Heart right ventricle (tissue), 16 donors: ENCODE results near the gene CHKA. TPM values are rescaled to one million over a fixed set of nuclear protein-coding genes. Genes with fewer than 3 reads are reported as not detected.

Experiments used
- ATAC-seq, 8 donors: fragments of 200-7000 bp; cut with Tn5 transposase; one replicate each; pipeline ENCODE4 v1.9.1; 2020; ENCODE audit warnings: mild to moderate bottlenecking in 8 of 8, moderate library complexity in 8 of 8, moderate number of reproducible peaks in 1 of 8
- DNase-seq, 2 donors: peaks; one replicate each; pipeline ENCODE4 v3.0.0-alpha.2; 2020
- H3K27ac ChIP-seq, 10 donors: fragments of 200-600 bp; sonication (generic) in 2 of 10; one replicate each; pipeline versions ENCODE4 v1.5.0 to v1.8.0; 2020 to 2022; ENCODE audit warnings: mild to moderate bottlenecking in 3 of 10
- H3K27me3 ChIP-seq, 7 donors: fragments of 200-600 bp; one replicate each; pipeline ENCODE4 v1.8.0; 2021 to 2022; ENCODE audit warnings: mild to moderate bottlenecking in 2 of 7
- H3K36me3 ChIP-seq, 9 donors: fragments of 200-600 bp; sonication (generic) in 1 of 9; one replicate each; pipeline versions ENCODE4 v1.5.0 to v1.8.0; 2020 to 2022; ENCODE audit warnings: mild to moderate bottlenecking in 2 of 9
- H3K4me1 ChIP-seq, 9 donors: fragments of 200-600 bp; sonication (generic) in 1 of 9; one replicate each; pipeline versions ENCODE4 v1.5.0 to v1.8.0; 2020 to 2022; ENCODE audit warnings: mild to moderate bottlenecking in 4 of 9
- H3K4me3 ChIP-seq, 10 donors: fragments of 200-600 bp; sonication (generic) in 2 of 10; one replicate each; pipeline versions ENCODE4 v1.5.0 to v1.8.0; 2020 to 2022; ENCODE audit warnings: mild to moderate bottlenecking in 7 of 10, moderate library complexity in 2 of 10
- H3K9me3 ChIP-seq, 11 donors: fragments of 200-600 bp in 10 of 11; sonication (generic) in 2 of 11; one replicate each; pipeline versions ENCODE4 v1.5.0 to v1.8.0; 2013 to 2022; ENCODE audit warnings: mild to moderate bottlenecking in 2 of 11, control low read depth in 1 of 11, moderate library complexity in 1 of 11
- WGBS, 2 donors: extraction: QIAGEN DNeasy Blood & Tissue Kit; methylation state at CpG; one replicate each; pipeline ENCODE4 v1.1.7; 2013; ENCODE audit warnings: inconsistent platforms in 1 of 2; 5-methylcytosine and 5-hydroxymethylcytosine counted together
- intact Hi-C, 10 donors: fragments of 100-400 bp; cut with DNase I; formaldehyde crosslinking; loops; one replicate each; pipeline versions ENCODE4 v1.11.1 to v1.14.2; 2022
- polyA plus RNA-seq, 2 donors: library from polyadenylated mRNA; stranded (reverse); fragments of 200-250 nt; gene quantifications; one replicate each; pipeline ENCODE4 v1.2.3, GENCODE V29; 2013
- total RNA-seq, 10 donors: library from RNA; stranded (reverse); fragmentation: NEBNext Ultra II Directional in 3 of 10; extraction: Animal tissue kit (Norgen Biotek cat#: 25700) in 3 of 10; gene quantifications; one replicate each; pipeline versions ENCODE4 v1.2.1 to v1.2.4, GENCODE V29; 2021 to 2023
- TF ChIP-seq, protein P1 (sequence below), 9 donors: fragments of 200-600 bp; sonication (generic) in 2 of 9; IDR thresholded peaks; one replicate each; pipeline versions ENCODE4 v1.5.0 to v1.8.0; 2021 to 2022; ENCODE audit warnings: antibody characterized with exemption in 9 of 9, mild to moderate bottlenecking in 5 of 9, moderate library complexity in 1 of 9
- donor health status: Arrhythmogenic right ventricular cardiomyopathy.
- donor health status: ischemic (EF 13 %, LVEDD 7.1; RV severe dilation, severe dysfunction).
- donor health status: healthy with polysubstance abuse.
- donor health status: DM: no; HTN: yes; CAD: no.
- donor health status: DM: no; HTN: no; CAD: no.
- donor health status: ischemic (EF 25% LVEDD 6.9; RV normal size, moderate dysfunction).
- donor health status: ischemic (EF 25% LVEDD 5.7; RV mildly dilated, moderate dysfunction).
- donor health status: healthy.
- donor health status: DM: yes; HTN: yes; CAD: no.
- donor health status: Ischemic cardiomyopathy.
- donor health status: ischemic (EF 35%, LVEDD 5.7; RV mildly dilated, moderate dysfunction).
- donor health status: nonischemic (EF 11% LVEDD 7.7; RV severe dilation, severe dysfunction).
- donor health status: DM: yes; HTN: yes; CAD: no.
- donor health status: PGD.
- donor health status: ischemic (EF 29% LVEDD 5.4; RV normal size, mild dysfunction).
- donor health status: nonischemic (EF 23%, LVEDD 6.1; RV moderate dilation, normal function).

The CHKA gene
- total and polyA plus RNA-seq, 12 donors, result 7.0 to 66.1 (median 9.6) TPM

- H3K27ac ChIP-seq, result peak overlapping the region in 9 of 10 donors; percentile 73 to 95 (median 83)
- ATAC-seq, result no peak
These were observed 109.9 kb downstream of the CHKA start for GRCh38 chr11:68011051-68011943.

DNA sequence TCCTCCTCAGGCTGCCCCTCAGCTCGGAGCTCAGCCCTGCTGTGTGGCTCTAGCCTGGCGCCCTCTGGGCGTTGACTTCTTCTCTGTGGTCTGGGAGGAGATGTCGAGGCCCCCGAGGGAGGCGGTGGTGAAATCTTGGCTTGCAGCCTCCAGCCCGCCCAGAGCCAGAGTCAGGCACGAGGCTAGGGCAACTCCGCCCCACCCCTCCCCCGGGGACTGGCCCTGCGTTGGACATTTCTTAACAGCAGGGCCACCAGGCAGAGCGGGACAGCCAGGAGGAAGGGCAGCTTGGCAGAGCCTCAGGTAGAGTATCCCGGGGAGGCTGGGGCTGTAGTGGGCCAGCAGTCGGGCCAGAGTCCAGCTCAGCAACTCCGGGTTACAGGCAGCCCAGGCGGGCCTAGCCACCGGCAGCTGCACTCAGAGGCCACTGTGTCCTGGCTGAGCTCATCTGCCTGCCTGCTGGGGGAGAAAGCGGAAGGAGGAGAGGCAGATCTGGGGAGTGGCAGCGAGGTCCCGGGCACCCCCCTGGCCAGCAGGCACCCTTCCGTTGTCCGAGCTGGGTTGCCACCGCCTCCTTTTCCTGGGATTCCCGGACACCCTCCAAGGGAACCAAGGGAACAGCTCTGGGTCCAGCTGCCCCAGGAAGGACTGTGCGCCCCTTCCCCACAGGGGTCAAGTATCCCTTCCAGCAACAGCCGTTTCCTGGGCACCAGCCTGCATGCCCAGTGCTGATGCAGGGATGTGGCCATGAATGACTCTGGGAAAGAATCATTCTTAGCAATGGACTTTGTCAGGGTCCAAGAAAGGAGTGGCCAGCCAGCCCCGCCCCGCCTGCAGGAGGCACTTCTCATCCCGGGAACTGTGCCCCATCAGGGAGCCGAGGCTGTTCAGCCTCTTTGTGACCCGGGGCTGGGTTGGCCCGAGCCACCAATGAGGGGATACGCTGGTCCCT lies 110.8 kb downstream of the CHKA start, which contains the start of gene ALDH3B1:
Gene ALDH3B1 (plus strand): TSS at position 238 of the 952 bp plus-strand sequence. CDS start 4,971 bp downstream, outside the sequence.
- Histone ChIP-seq H3K36me3 (no peaks in the 10 kb centered on the region), H3K4me3 (peak within 1 kb of the TSS in 9 of 10 donors; percentile 24 to 55 (median 39)), H3K4me1 (peaks cover 10 to 66% (median 20%) of the 10 kb centered on the region in 9 donors), H3K27ac (peak within 1 kb of the TSS; percentile 69 to 95 (median 81)), H3K9me3 (no peaks in the 10 kb centered on the region), H3K27me3 (no peaks in the 10 kb centered on the region)
- TF ChIP-seq, protein P1, sequence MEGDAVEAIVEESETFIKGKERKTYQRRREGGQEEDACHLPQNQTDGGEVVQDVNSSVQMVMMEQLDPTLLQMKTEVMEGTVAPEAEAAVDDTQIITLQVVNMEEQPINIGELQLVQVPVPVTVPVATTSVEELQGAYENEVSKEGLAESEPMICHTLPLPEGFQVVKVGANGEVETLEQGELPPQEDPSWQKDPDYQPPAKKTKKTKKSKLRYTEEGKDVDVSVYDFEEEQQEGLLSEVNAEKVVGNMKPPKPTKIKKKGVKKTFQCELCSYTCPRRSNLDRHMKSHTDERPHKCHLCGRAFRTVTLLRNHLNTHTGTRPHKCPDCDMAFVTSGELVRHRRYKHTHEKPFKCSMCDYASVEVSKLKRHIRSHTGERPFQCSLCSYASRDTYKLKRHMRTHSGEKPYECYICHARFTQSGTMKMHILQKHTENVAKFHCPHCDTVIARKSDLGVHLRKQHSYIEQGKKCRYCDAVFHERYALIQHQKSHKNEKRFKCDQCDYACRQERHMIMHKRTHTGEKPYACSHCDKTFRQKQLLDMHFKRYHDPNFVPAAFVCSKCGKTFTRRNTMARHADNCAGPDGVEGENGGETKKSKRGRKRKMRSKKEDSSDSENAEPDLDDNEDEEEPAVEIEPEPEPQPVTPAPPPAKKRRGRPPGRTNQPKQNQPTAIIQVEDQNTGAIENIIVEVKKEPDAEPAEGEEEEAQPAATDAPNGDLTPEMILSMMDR (IDR thresholded peaks at IDR 0.05), result no peak
- peak; percentile 82 to 90 for DNase-seq
- 20 to 21% methylated on average over 33 of the region's 33 CpGs for WGBS, 2 donors
- intact Hi-C loops, result loop anchor here in 1 of 10 donors (10.0 kb wide), 1 partner anchor 194 kb away; no protein-coding TSS in a partner anchor
- ATAC-seq, result peak; percentile 79 to 88 (median 85)

More at GRCh38 chr11:68011051-68011943, 109.9 kb downstream of the CHKA start:
- WGBS, 2 donors, result 87 to 88% methylated on average over 16 of the region's 16 CpGs
- peak in 1 of 2 donors; percentile 3 for DNase-seq
- intact Hi-C loops, result loop anchor here in 1 of 10 donors (10.0 kb wide), 1 partner anchor 194 kb away; no protein-coding TSS in a partner anchor
- TF ChIP-seq, protein P1 (IDR thresholded peaks at IDR 0.05), result no peak
- H3K27me3 ChIP-seq, result no peaks in the 10 kb centered on the region
- peak overlapping the region in 6 of 10 donors; percentile 32 to 55 (median 41) for H3K4me3 ChIP-seq
- H3K4me1 ChIP-seq, result peaks cover 10 to 66% (median 20%) of the 10 kb centered on the region in 9 donors
- H3K9me3 ChIP-seq, result no peaks in the 10 kb centered on the region
- H3K36me3 ChIP-seq, result no peaks in the 10 kb centered on the region

GRCh38 chr11:68009391-68010089 lies 111.6 kb downstream of the CHKA start:
- H3K4me3 ChIP-seq, result peak overlapping the region in 8 of 10 donors; percentile 27 to 55 (median 40)
- peaks cover 10 to 62% (median 22%) of the 10 kb centered on the region in 9 donors for H3K4me1 ChIP-seq
- intact Hi-C loops, result loop anchor here in 3 of 10 donors (10.0 kb wide), 1 partner anchor 195 kb away; no protein-coding TSS in a partner anchor

More at GRCh38 chr11:68009391-68010089, 111.6 kb downstream of the CHKA start:
- ATAC-seq (no peak), DNase-seq (no peak)
- Histone ChIP-seq H3K9me3 (no peaks in the 10 kb centered on the region), H3K27ac (peak overlapping the region; percentile 69 to 95 (median 81)), H3K27me3 (no peaks in the 10 kb centered on the region), H3K36me3 (no peaks in the 10 kb centered on the region)
- 50 to 54% methylated on average over 12 of the region's 12 CpGs for WGBS, 2 donors
- TF ChIP-seq, protein P1 (IDR thresholded peaks at IDR 0.05), result peak in 1 of 9 donors; percentile 11
